T-helper 1 cell treated with Interleukin-12 subunit alpha and Interleukin-12 subunit beta and Interleukin-4 antibody, amounts not matched to agents 30 μg/mL and 1 μg/mL, for 36 hours (primary cell): ENCODE data around the gene CTNND2.

Source experiments
- H3K27ac Mint-ChIP-seq: one replicate; pipeline ENCODE4 v1.8.0; 2021; ENCODE audit warnings: mild to moderate bottlenecking, mixed read lengths
- H3K27me3 Mint-ChIP-seq: one replicate; pipeline ENCODE4 v1.8.0; 2021; ENCODE audit warnings: low read depth, mixed read lengths
- H3K36me3 Mint-ChIP-seq: one replicate; pipeline ENCODE4 v1.8.0; 2021; ENCODE audit warnings: low read depth, mixed read lengths
- H3K4me1 Mint-ChIP-seq: one replicate; pipeline ENCODE4 v1.8.0; 2021; ENCODE audit warnings: low read depth, mixed read lengths
- H3K4me3 Mint-ChIP-seq: one replicate; pipeline ENCODE4 v1.8.0; 2021; ENCODE audit warnings: mild to moderate bottlenecking, moderate library complexity, mixed read lengths
- H3K9me3 Mint-ChIP-seq: one replicate; pipeline ENCODE4 v1.8.0; 2021; ENCODE audit warnings: mixed read lengths

Gene CTNND2

DNA sequence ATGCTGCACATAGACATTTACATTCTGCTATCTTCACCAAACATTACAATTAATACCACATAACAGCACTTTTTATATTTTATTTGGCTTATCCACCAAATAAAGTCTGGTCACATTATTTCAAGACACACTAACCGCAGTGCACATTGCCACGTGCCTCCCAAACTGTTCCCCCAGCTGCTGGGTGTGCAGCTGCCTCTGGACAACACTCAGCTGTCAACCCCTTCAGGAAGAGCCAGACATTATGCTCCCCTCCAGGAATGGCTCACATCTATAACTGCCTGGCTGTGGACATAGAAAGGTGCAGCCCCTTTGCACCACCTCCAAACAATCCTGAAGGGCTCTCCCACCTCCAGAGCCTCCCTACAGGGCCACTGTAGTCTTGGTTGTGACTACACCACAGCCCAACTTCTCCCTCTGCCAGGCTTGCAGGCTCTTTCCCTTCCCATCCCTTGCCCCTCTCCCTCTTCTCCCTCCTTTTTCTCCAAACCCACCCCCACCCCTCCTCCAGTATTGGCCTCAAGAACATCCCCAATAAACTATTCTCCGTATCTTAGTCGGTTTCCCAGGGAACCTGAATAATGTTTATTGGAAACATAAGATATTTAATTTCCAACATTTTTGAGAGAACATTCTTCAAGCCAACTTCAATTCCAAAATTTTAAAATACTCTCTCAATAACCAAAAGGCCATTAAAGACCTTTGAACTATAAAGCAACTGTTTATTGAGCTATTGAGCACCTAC is 372.3 kb downstream of the CTNND2 start:
- Mint-ChIP-seq H3K4me1 (no peaks in the 10 kb centered on the region), H3K36me3 (no peaks in the 10 kb centered on the region), H3K4me3 (no peak overlapping the region), H3K27ac (no peak overlapping the region), H3K9me3 (no peaks in the 10 kb centered on the region), H3K27me3 (no peaks in the 10 kb centered on the region)

DNA sequence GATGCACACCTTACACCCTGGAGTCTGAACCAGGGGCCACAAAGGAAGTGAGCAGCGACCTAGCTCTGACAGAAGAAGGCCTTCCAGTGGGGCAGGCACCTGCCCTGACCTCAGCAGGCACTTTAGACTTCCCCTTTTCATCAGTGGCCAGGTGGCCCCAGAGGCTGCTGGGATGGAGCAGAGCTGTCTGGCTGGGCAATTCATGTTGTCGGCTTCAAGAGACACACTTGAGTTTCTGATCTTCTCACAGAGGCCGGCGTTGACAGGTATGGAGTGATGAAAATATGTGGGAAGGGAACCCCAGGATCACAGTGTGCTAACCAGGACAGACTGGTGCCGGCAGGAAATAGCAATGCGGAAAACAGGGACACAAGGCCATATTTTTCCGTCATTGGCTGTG is 375.5 kb downstream of the CTNND2 start:
- H3K36me3 Mint-ChIP-seq: no peaks in the 10 kb centered on the region
- no peaks in the 10 kb centered on the region for H3K27me3 Mint-ChIP-seq
- no peak overlapping the region for H3K4me3 Mint-ChIP-seq
- no peak overlapping the region for H3K27ac Mint-ChIP-seq
- no peaks in the 10 kb centered on the region for H3K9me3 Mint-ChIP-seq
- no peaks in the 10 kb centered on the region for H3K4me1 Mint-ChIP-seq

DNA sequence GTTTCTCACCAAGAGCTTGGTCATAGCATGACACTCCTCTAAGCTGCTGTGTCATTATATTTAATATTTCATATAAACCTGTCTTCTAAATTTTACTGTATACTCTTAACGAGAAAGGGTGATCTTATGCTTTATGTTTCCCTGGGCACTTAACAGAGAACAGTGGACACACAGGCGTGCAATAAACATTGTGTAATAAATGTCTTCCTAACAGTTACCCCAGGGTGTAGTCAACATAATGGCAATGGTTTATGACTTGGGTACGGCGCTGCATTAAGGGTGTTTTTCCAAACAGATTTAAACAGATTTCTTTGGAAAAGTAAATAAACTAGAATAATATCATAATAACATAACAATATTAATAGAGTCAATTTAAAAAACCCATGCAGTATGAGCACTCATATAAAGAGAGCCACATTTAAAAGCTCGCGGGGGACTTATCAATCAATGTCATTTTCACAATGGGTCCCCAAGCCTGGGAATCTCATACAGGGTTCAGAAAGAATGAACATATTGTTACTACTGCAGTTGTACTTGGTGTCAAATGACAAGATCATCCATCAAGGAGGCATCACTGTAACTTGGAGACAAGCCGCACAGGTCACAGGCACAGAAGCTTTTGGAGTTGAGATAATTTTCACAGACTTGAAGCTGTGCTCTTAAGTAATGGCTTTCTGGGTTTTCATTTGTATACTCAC is 376.4 kb downstream of the CTNND2 start:
- Mint-ChIP-seq H3K9me3 (no peaks in the 10 kb centered on the region), H3K27ac (no peak overlapping the region), H3K27me3 (no peaks in the 10 kb centered on the region), H3K4me1 (no peaks in the 10 kb centered on the region), H3K4me3 (no peak overlapping the region), H3K36me3 (no peaks in the 10 kb centered on the region)

DNA sequence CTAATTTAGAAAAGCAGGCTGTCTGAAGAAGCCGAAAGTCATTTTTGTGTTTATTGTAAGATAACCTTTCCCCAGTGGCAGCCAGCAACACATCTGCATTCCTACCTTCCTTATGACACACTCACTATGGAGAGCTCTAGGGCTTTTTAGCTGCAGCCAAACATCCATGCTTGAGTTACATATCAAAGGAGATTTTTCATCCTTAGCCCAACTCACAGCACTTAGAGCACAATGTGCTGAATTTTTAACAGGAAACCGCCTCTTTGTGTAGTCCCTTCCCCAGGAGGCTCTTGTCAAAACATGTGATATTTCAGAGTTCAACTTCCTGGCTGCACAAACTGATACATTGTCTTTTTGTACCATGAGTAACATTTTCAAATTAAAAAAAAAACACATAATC is 379.2 kb downstream of the CTNND2 start:
- H3K4me3 Mint-ChIP-seq: no peak overlapping the region
- no peaks in the 10 kb centered on the region for H3K4me1 Mint-ChIP-seq
- H3K9me3 Mint-ChIP-seq: no peaks in the 10 kb centered on the region
- H3K36me3 Mint-ChIP-seq: no peaks in the 10 kb centered on the region
- H3K27ac Mint-ChIP-seq: no peak overlapping the region
- H3K27me3 Mint-ChIP-seq: no peaks in the 10 kb centered on the region

DNA sequence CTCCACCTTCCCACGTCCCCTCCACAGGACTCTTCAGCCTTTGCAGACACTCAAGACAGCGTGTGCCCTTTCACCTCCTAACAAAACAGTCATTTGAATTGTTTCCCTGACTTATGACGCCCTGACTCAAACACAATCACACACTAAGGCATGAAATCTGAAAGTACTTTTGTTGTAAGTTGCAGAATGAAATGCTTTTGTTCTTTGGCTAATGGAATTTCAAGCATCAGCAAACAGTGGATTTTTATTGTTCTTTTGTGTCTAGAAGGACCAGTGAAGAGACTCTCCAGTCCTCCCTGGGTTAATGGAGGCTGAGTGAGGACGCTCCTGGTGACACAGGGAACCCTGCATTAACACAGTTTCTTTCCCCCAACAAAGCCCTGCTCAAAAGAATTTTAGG is 380.1 kb downstream of the CTNND2 start:
- no peaks in the 10 kb centered on the region for H3K27me3 Mint-ChIP-seq
- no peak overlapping the region for H3K4me3 Mint-ChIP-seq
- no peaks in the 10 kb centered on the region for H3K4me1 Mint-ChIP-seq
- H3K36me3 Mint-ChIP-seq: no peaks in the 10 kb centered on the region
- H3K9me3 Mint-ChIP-seq: no peaks in the 10 kb centered on the region
- H3K27ac Mint-ChIP-seq: no peak overlapping the region

DNA sequence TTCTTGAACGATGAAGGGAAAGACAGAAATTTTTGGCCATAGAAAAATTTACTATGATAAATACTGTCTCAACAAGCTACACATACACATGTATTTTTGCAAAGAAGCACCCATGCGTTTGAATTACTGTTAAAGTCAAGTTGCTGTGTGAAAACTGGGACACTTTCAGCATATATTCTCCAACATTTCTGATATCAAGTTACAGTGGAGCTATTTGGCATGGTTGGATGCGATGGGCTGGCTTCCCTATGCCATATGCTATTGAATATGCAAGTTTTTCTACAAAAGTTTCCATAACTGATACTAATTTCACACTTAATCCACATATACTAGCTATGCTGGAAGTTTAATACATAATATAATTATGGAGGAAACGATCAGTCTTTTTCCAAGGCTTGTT is 381.4 kb downstream of the CTNND2 start:
- no peak overlapping the region for H3K27ac Mint-ChIP-seq
- no peaks in the 10 kb centered on the region for H3K4me1 Mint-ChIP-seq
- H3K27me3 Mint-ChIP-seq: no peaks in the 10 kb centered on the region
- H3K4me3 Mint-ChIP-seq: no peak overlapping the region
- H3K36me3 Mint-ChIP-seq: no peaks in the 10 kb centered on the region
- H3K9me3 Mint-ChIP-seq: no peaks in the 10 kb centered on the region

DNA sequence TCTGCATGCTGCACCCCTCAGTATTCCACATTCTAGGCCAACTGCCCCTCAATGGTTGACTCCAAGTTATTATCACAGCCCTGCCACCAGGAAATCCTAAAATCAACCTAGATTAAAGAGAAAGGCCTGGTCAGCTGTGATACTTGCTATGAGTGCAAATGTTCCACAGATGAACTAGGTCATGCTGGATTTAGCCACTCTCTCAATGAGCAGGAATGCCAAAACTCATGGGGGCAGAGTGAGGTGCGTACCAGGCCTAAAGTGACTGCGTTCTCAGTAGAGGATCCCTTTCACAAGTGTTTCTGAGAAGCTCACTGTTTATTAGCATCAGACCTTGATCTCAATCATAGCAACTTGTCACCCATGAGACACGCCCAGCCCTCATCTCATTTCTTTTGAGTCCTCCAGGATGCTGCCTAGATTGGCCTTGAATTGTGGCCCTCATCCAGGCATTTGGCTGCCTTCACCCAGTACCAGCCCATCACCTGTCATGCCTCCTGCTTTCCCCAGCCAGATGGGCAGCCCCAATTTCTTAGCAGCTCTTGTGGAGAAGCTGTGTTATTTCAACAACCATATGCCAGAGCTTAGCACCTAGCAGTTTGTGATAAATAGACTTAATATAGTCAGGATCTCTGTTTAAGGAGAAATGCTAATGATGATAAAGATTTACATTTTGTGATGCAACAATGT is 383.9 kb downstream of the CTNND2 start:
- no peaks in the 10 kb centered on the region for H3K36me3 Mint-ChIP-seq
- H3K4me1 Mint-ChIP-seq: no peaks in the 10 kb centered on the region
- H3K27ac Mint-ChIP-seq: no peak overlapping the region
- H3K9me3 Mint-ChIP-seq: no peaks in the 10 kb centered on the region
- no peak overlapping the region for H3K4me3 Mint-ChIP-seq
- no peaks in the 10 kb centered on the region for H3K27me3 Mint-ChIP-seq

DNA sequence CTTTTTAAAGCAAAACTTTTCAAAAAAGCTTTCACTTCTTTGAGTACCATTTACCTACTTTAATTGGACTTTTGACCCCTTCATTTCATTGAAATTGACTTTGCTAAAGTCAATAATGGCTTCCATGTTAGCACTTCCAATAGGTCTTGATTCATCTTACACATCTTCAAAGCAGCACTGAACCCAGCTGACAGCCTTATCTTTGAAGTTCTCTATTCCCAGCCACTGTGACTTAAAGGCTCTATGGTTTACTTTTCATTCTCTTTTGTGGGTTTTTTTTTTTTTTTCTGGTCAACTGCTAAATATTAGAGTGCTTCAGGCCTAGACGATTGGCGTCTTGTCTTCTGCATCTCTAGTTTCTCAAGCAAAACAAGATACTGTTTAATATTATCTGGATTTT is 385.0 kb downstream of the CTNND2 start:
- no peak overlapping the region for H3K27ac Mint-ChIP-seq
- no peaks in the 10 kb centered on the region for H3K9me3 Mint-ChIP-seq
- no peaks in the 10 kb centered on the region for H3K36me3 Mint-ChIP-seq
- no peak overlapping the region for H3K4me3 Mint-ChIP-seq
- H3K4me1 Mint-ChIP-seq: no peaks in the 10 kb centered on the region
- H3K27me3 Mint-ChIP-seq: no peaks in the 10 kb centered on the region

DNA sequence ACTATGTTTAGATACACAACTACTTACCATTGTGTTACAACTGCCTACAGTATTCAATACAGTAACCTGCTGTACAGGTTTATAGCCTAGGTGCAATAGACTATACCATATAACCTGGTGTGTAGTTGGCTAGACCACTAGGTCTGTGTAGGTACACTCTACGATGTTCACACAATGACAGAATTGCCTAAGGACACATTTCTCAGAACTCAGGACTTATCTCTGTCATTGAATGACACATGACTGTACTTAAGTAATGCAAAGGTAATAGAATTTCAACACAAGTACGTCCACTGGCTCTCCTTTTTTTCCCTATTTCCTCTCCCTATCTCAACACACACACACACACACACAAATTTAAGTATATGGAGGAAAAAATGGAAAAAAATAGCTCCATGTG is 385.6 kb downstream of the CTNND2 start:
- Mint-ChIP-seq H3K4me1 (no peaks in the 10 kb centered on the region), H3K9me3 (no peaks in the 10 kb centered on the region), H3K27me3 (no peaks in the 10 kb centered on the region), H3K27ac (no peak overlapping the region), H3K4me3 (no peak overlapping the region), H3K36me3 (no peaks in the 10 kb centered on the region)

DNA sequence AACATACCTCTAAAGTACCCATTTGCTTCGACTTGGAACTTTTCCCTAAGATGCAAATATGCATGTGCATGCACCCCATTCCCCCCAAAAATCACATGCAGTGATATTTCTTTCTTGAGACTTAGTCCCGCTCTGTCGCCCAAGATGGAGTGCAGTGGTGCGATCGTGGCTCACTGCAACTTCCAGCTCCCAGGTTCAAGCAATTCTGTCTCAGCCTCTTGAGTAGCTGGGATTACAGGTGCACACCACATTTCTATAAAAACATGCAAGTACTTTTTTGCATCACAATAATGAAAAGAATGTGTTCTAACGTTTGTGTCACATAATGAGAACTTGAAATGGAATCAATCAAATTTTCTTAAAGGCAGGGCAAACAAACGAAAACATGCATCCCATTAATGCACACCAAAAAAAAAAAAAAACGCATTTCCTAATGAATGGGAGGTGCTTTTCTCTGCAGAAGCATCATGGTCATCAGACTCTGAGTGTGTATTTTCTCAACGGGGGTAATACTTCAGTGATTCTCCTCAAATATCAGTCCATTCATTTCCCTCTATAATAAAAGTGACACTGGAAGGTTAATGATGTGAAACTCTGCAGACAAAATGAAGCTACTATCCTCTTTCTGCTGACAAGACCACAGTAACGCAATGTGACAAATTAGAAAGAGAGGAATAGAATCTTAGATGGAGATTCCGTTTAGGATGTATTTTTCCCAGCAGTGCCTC is 389.4 kb downstream of the CTNND2 start:
- Mint-ChIP-seq H3K9me3 (no peaks in the 10 kb centered on the region), H3K36me3 (no peaks in the 10 kb centered on the region), H3K27ac (no peak overlapping the region), H3K4me1 (no peaks in the 10 kb centered on the region), H3K4me3 (no peak overlapping the region), H3K27me3 (no peaks in the 10 kb centered on the region)

DNA sequence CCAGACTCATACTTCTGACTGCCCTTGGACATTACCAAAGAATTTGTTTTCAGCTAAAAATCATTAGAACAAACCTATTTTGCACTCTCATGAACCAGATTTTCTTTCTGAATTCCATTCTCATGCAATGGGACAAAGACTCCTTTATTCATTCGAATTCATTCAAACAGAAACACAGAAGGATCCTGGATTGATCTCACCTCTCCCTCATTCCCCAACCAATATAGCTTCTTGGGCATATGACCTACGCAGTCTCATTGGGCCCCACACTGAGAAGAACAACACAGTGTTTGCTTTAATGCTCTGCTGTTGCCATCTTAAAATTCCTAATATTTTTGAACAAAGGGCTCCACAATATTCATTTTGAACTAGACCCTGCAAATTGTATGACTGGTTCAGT is 392.4 kb downstream of the CTNND2 start:
- H3K36me3 Mint-ChIP-seq: no peaks in the 10 kb centered on the region
- no peak overlapping the region for H3K4me3 Mint-ChIP-seq
- H3K9me3 Mint-ChIP-seq: no peaks in the 10 kb centered on the region
- no peak overlapping the region for H3K27ac Mint-ChIP-seq
- H3K4me1 Mint-ChIP-seq: no peaks in the 10 kb centered on the region
- H3K27me3 Mint-ChIP-seq: no peaks in the 10 kb centered on the region

DNA sequence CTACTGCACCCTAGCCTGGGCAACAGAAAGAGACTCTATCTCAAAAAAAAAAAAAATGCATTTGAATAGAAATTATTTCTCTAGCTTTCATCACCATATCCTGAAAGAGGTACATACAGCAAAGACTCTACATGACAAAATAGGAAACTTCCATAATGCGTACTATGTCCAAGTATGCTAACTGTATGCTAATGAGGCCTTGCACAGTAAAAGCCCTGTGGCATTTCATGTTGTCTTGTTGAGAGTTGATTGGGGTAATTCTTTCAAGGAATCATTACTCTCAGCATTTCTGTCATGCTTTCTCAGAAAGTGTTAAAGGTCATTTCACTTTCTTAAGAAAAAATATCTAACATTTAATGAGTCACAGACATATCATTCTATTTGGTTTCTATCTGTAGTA is 393.4 kb downstream of the CTNND2 start:
- H3K9me3 Mint-ChIP-seq: no peaks in the 10 kb centered on the region
- H3K27ac Mint-ChIP-seq: no peak overlapping the region
- H3K4me1 Mint-ChIP-seq: no peaks in the 10 kb centered on the region
- no peak overlapping the region for H3K4me3 Mint-ChIP-seq
- H3K27me3 Mint-ChIP-seq: no peaks in the 10 kb centered on the region
- no peaks in the 10 kb centered on the region for H3K36me3 Mint-ChIP-seq

DNA sequence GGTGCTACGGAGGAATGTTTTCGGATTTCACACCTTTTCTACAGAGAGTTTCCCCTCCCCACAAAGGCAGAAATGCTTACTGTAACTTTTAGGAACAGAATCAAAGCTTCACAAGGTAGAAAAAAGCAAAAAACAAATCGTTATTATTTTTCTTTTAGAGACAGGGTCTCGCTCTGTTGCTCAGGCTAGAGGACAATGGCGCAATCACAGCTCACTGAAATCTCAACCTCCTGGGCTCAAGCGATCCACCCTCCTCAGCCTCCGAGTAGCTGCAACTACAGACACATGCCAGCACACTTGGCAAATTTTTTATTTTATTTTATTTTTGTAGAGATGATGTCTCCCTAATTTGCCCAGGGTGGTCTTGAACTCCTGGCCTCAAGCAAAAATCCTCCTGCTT is 394.5 kb downstream of the CTNND2 start:
- no peak overlapping the region for H3K4me3 Mint-ChIP-seq
- H3K27ac Mint-ChIP-seq: no peak overlapping the region
- H3K9me3 Mint-ChIP-seq: no peaks in the 10 kb centered on the region
- no peaks in the 10 kb centered on the region for H3K27me3 Mint-ChIP-seq
- H3K36me3 Mint-ChIP-seq: no peaks in the 10 kb centered on the region
- H3K4me1 Mint-ChIP-seq: no peaks in the 10 kb centered on the region

DNA sequence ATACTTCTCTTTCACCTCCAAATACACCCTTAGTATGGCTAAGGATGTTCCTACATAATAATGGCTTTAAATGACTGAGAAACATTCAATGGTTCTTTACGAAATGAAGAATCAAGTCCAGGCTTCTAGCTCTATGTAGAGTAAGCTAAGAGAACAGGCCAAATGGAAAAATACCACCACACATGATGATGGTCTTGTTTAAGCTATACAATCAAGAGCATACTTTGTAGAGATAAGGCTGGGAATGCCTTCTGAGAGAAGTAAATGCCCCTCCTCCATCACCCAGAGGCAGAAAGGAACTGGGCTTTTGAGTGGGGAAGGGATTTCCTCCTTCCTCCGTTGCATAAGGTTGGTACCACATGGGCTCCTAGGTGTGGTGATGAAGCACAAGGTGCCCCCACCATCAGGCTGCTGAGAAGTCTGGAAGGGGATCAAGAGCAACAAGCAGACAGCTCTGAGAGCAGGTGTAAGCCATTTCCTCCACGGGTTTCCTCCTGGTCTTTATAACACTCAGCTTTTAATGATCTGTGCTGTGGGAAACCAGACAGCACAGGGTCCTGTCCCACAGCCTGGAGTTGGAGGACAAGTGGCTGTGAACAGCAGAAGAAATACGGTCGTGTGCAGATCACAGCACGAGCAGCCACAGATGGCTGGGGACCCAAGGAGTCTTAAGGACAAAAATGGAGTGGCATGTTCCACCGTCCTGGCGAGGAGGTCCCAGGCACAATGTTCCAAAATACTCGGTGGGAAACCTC is 396.9 kb downstream of the CTNND2 start:
- H3K36me3 Mint-ChIP-seq: no peaks in the 10 kb centered on the region
- H3K9me3 Mint-ChIP-seq: no peaks in the 10 kb centered on the region
- no peak overlapping the region for H3K27ac Mint-ChIP-seq
- H3K4me3 Mint-ChIP-seq: no peak overlapping the region
- H3K4me1 Mint-ChIP-seq: no peaks in the 10 kb centered on the region
- H3K27me3 Mint-ChIP-seq: no peaks in the 10 kb centered on the region
